IPS-15b (cell line): Measurements from ENCODE around the gene GTF2F2.
"Not testable (repeated sequence)": the region's sequence is repeated elsewhere in the genome, so short reads cannot be mapped to it uniquely, and the experiment has no call there.

ENCODE experiments used
- H3K27me3 ChIP-seq: one replicate; pipeline ENCODE4 v1.6.1; 2013; ENCODE audit warnings: low read length; ENCODE audit not compliant: control insufficient read depth, insufficient read depth
- H3K36me3 ChIP-seq: one replicate; pipeline ENCODE4 v1.6.1; 2013; ENCODE audit warnings: low read length; ENCODE audit not compliant: control insufficient read depth, insufficient read depth
- H3K4me1 ChIP-seq: one replicate; pipeline ENCODE4 v1.6.1; 2013; ENCODE audit warnings: mild to moderate bottlenecking, low read length; ENCODE audit not compliant: control insufficient read depth, insufficient read depth
- H3K4me3 ChIP-seq: one replicate; pipeline ENCODE4 v1.5.1; 2013; ENCODE audit warnings: low read depth, low read length
- H3K9ac ChIP-seq: one replicate; pipeline ENCODE4 v1.6.1; 2013; ENCODE audit warnings: low read depth, mild to moderate bottlenecking, low read length
- H3K9me3 ChIP-seq: one replicate; pipeline ENCODE4 v1.6.1; 2013; ENCODE audit warnings: mild to moderate bottlenecking, low read length; ENCODE audit not compliant: control insufficient read depth, insufficient read depth

GTF2F2 gene

DNA sequence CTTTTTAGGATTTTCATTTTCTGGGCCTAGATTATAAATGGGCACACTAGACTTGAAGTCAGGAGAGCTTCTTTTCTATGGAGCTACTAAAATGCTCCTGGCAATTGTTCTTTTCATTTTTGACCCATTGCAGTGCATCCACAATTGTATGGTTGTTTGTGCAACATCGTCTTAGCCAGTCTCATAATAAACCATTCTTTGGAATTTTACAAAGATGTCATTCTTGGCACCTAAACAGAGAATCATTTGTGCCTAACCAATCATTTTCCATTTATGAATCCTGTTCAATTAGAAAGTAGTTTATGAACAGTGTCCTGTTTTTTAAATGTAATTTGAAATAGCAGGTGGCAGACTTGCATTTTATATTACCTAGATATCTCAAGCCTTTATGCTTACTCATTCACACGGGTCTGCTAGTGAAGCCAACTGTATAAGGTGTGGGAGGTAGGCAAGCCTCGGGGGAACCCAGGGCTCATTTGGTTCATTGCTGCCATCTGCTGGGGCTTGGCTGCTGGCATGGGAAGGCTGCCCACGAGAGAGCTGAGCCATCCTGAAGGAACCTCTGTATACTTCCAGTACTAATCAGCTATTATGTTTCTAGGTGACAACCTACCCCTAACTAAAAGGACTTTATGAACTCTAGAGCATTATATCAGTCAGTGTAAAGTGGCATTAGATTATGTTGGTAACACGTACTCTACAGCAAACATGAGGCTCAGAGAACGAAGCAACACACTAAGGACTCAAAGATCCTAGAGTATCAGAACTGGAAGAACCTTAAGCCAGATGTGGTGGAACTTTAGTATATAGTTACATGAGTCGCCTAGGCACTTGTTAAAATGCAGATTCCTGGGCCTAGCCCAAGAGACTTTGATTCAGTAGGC is 160.7 kb downstream of the GTF2F2 start:
- H3K36me3 ChIP-seq, result no peaks in the 10 kb centered on the region
- no peak overlapping the region for H3K4me3 ChIP-seq
- no peaks in the 10 kb centered on the region for H3K9me3 ChIP-seq
- H3K9ac ChIP-seq, result no peak overlapping the region
- H3K4me1 ChIP-seq, result no peaks in the 10 kb centered on the region
- no peaks in the 10 kb centered on the region for H3K27me3 ChIP-seq

GRCh38 chr13:45282994-45283393 is 162.7 kb downstream of the GTF2F2 start:
- Histone ChIP-seq H3K9ac (no peak overlapping the region), H3K4me1 (no peaks in the 10 kb centered on the region), H3K27me3 (no peaks in the 10 kb centered on the region), H3K36me3 (no peaks in the 10 kb centered on the region), H3K4me3 (no peak overlapping the region), H3K9me3 (no peaks in the 10 kb centered on the region)

DNA sequence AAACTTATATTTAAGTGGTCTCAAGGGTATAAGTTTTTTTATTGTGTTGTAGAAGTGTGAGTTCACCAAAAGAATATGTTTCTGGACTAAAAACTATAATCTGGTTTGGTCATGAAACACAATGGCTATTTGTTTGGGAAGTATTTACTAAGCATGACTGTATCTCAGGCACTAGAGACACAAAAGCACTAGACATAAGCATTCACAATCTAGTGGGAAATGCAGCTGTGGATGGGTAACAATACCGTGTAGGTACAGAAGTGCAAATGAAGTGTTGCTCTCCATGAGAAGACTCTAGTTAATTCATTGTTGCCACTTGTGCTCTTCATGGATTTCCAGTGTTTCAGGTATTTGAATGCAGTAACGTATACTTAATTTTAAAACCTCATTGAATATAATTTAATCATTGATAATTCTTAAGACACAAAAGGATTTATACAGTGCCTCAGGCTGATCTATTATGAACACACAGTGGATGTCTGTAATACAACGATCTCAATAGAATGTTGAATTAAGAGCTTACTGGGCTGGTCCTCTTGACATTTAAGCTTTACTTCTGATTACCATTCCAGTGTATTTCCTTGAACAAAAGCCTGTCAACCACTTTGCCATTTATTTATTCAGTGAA is 169.7 kb downstream of the GTF2F2 start:
- H3K4me3 ChIP-seq, result no peak overlapping the region
- no peak overlapping the region for H3K9ac ChIP-seq
- H3K36me3 ChIP-seq, result no peaks in the 10 kb centered on the region
- H3K9me3 ChIP-seq, result no peaks in the 10 kb centered on the region
- no peaks in the 10 kb centered on the region for H3K4me1 ChIP-seq
- H3K27me3 ChIP-seq, result no peaks in the 10 kb centered on the region

DNA sequence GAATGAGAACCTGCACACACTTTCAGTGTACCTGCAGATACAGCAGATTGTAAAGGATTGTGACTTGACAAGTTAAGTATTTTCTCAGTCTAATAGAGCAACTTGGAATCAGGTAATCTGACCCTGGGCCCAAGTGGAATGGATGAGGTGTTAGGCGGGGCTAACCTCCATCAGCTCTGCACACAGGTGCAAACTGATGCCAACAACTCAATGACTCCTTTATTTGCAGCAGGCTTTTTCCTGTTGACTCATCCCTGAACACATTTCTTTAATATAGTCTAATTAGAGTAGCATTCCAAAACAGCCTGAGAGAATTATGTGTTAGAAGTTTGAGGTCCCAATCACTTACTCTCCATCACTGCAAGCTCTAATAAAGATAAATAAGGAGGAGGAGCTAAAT is 171.9 kb downstream of the GTF2F2 start:
- no peaks in the 10 kb centered on the region for H3K9me3 ChIP-seq
- no peaks in the 10 kb centered on the region for H3K27me3 ChIP-seq
- H3K4me3 ChIP-seq, result no peak overlapping the region
- H3K36me3 ChIP-seq, result no peaks in the 10 kb centered on the region
- no peak overlapping the region for H3K9ac ChIP-seq
- H3K4me1 ChIP-seq, result no peaks in the 10 kb centered on the region

DNA sequence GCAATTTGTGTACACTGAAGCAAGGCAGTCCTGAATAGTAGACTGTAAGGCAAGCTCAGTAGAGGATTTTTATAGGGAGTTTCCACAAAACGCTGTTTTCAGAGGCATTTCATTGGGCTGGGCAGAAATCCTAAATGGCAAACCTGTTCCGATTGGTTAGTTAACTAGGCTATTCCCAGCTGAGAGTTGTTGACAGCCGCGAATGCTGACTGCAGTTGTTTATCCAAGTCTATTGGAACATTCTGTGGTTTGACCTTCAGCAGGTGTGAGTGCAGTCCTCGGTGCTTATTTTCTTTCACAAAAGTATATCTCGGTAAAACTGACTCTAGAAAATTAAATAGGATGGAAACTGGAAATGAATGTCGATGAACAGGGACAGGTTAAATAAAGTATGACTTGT is 175.2 kb downstream of the GTF2F2 start:
- Histone ChIP-seq H3K9me3 (no peaks in the 10 kb centered on the region), H3K36me3 (no peaks in the 10 kb centered on the region), H3K27me3 (no peaks in the 10 kb centered on the region), H3K4me1 (no peaks in the 10 kb centered on the region), H3K4me3 (no peak overlapping the region), H3K9ac (no peak overlapping the region)

GRCh38 chr13:45296259-45296658 is 175.9 kb downstream of the GTF2F2 start:
- no peaks in the 10 kb centered on the region for H3K36me3 ChIP-seq
- H3K9ac ChIP-seq, result no peak overlapping the region
- H3K9me3 ChIP-seq, result no peaks in the 10 kb centered on the region
- no peaks in the 10 kb centered on the region for H3K27me3 ChIP-seq
- H3K4me3 ChIP-seq, result no peak overlapping the region
- H3K4me1 ChIP-seq, result no peaks in the 10 kb centered on the region

DNA sequence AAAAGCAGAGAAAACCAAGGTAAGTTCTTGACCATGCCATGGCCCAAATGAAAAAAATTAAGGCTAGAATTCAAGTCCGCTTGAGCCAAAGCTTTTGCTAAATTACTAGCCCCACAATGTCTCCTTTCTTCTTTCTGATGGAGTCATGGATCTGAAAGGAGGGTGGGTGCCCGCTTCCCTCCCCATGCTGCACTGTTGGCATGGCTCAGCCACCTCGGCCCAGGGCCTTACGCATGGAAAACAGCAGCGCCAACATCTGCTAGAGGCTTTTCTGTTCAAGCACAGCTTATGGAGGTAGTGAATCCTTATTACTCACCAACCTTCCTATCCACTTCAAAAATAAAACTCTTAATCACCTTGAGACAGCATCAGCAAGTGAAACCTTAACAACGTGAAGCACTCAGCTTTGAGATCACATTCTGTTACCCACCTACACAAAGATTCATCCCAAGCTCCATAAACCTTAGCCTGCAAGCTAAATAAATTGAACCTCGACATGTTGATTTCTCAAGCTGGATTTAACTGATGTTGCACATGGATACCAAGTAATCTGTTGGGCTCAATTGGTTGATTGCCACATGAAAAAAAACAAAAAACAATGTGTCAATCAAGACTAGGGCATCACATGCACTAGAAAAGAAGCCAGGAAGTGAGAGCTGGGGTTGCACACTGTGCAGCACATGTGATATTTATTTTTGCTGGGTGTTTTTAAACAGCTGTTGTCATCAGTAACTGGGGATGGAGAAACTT is 177.3 kb downstream of the GTF2F2 start:
- Histone ChIP-seq H3K4me1 (peaks cover 2% of the 10 kb centered on the region), H3K27me3 (no peaks in the 10 kb centered on the region), H3K4me3 (no peak overlapping the region), H3K9ac (no peak overlapping the region), H3K9me3 (no peaks in the 10 kb centered on the region), H3K36me3 (no peaks in the 10 kb centered on the region)

GRCh38 chr13:45298206-45298505 is 177.8 kb downstream of the GTF2F2 start:
- H3K9ac ChIP-seq, result no peak overlapping the region
- H3K27me3 ChIP-seq, result no peaks in the 10 kb centered on the region
- H3K4me1 ChIP-seq, result peaks cover 5% of the 10 kb centered on the region
- no peak overlapping the region for H3K4me3 ChIP-seq
- H3K9me3 ChIP-seq, result no peaks in the 10 kb centered on the region
- no peaks in the 10 kb centered on the region for H3K36me3 ChIP-seq

DNA sequence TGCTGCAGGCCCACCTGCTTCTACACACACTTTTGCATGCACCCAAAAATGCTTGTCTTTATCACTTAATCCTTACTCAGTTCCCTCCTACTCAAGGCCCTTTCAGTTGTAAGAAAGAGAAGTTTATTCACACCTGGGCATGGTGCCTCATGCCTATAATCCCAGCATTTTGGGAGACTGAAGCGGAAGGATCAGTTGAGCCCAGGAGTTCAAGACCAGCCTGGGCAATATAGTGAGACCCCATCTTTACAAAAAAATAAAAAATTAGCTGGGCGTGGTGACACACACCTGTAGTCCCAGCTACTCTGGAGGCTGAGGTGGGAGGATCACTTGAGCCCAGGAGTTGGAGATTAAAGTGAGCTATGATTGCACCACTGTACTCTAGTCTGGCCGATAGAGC is 178.2 kb downstream of the GTF2F2 start:
- H3K9ac ChIP-seq, H3K27me3 ChIP-seq, H3K9me3 ChIP-seq, H3K4me3 ChIP-seq, H3K4me1 ChIP-seq, H3K36me3 ChIP-seq: not testable (repeated sequence)

DNA sequence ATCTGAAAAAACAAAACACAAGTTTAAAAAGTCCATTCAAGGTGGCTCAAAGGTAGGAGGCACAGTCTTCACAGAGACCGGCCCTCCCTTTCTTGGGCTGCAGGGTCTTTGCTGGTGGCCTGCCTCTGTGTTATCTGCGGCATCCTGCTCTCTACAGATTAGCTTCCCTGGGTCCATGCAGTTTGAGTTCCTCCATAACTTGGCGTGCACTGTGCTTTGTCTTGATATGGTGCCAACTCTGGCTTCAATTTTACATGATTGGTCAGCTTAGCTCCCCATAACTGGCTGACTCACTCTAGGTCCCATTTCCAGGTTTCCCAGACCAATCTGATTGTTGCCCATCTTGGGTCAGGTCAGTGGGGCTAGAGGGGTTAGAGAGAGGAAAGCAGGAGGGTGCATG is 178.9 kb downstream of the GTF2F2 start:
- Histone ChIP-seq H3K27me3 (no peaks in the 10 kb centered on the region), H3K36me3 (no peaks in the 10 kb centered on the region), H3K9ac (no peak overlapping the region), H3K9me3 (no peaks in the 10 kb centered on the region), H3K4me1 (peaks cover 5% of the 10 kb centered on the region), H3K4me3 (no peak overlapping the region)

GRCh38 chr13:45300190-45300985 is 180.1 kb downstream of the GTF2F2 start:
- no peaks in the 10 kb centered on the region for H3K36me3 ChIP-seq
- peaks cover 5% of the 10 kb centered on the region for H3K4me1 ChIP-seq
- H3K9me3 ChIP-seq, result no peaks in the 10 kb centered on the region
- no peaks in the 10 kb centered on the region for H3K27me3 ChIP-seq
- H3K9ac ChIP-seq, result no peak overlapping the region
- no peak overlapping the region for H3K4me3 ChIP-seq
